Endothelial cell of hepatic sinusoid (primary cell): ENCODE results near the gene DOK3.

ENCODE experiments used
- in situ Hi-C: cut with HindIII; loops from 2 replicates; pipeline ENCODE4 v1.10.0; 2017; ENCODE audit warnings: low sequenced_read_pairs

The DOK3 gene

GRCh38 chr5:177509381-177509951 is at the start of gene DOK3:
DOK3 (minus strand) TSS chr5:177509826; CDS start chr5:177509540, 286 bp downstream.
- in situ Hi-C loops = no loop called here

GRCh38 chr5:177557796-177558195 is 48.2 kb upstream of the DOK3 start:
- in situ Hi-C loops = no loop called here

GRCh38 chr5:177557041-177557647 is 47.5 kb upstream of the DOK3 start:
- in situ Hi-C loops = no loop called here

- in situ Hi-C loops = no loop called here
Observed at GRCh38 chr5:177555665-177556064, 46.0 kb upstream of the DOK3 start.

GRCh38 chr5:177555228-177555627 is 45.6 kb upstream of the DOK3 start:
- in situ Hi-C loops = no loop called here

- in situ Hi-C loops = loop anchor here (5.0 kb wide), 2 partner anchors 38 to 107 kb away; partner anchors contain the start of genes PRR7 and TMED9
Observed at GRCh38 chr5:177554474-177555111, 45.0 kb upstream of the DOK3 start, which contains the start of gene FAM193B. FAM193B (minus strand) TSS chr5:177554563; CDS start chr5:177554458, 105 bp downstream.

- in situ Hi-C loops = loop anchor here (5.0 kb wide), 2 partner anchors 38 to 107 kb away; partner anchors contain the start of genes PRR7 and TMED9
Observed at GRCh38 chr5:177553671-177554429, 44.2 kb upstream of the DOK3 start.

GRCh38 chr5:177552839-177553455 is 43.3 kb upstream of the DOK3 start:
- in situ Hi-C loops = loop anchor here (5.0 kb wide), 2 partner anchors 39 to 106 kb away; partner anchors contain the start of genes PRR7 and TMED9

GRCh38 chr5:177550122-177550521 is 40.5 kb upstream of the DOK3 start:
- in situ Hi-C loops = loop anchor here (5.0 kb wide), 2 partner anchors 42 to 103 kb away; partner anchors contain the start of genes PRR7 and TMED9

- in situ Hi-C loops = no loop called here
Observed at GRCh38 chr5:177548495-177548894, 38.9 kb upstream of the DOK3 start.

GRCh38 chr5:177547736-177548135 is 38.1 kb upstream of the DOK3 start:
- in situ Hi-C loops = no loop called here

GRCh38 chr5:177546258-177546741 is 36.7 kb upstream of the DOK3 start:
- in situ Hi-C loops = no loop called here

- in situ Hi-C loops = no loop called here
Observed at GRCh38 chr5:177545487-177546257, 36.0 kb upstream of the DOK3 start.

GRCh38 chr5:177542816-177543465 is 33.3 kb upstream of the DOK3 start:
- in situ Hi-C loops = no loop called here

GRCh38 chr5:177540438-177540837 is 30.8 kb upstream of the DOK3 start:
- in situ Hi-C loops = no loop called here

- in situ Hi-C loops = no loop called here
Observed at GRCh38 chr5:177539411-177539810, 29.8 kb upstream of the DOK3 start.

- in situ Hi-C loops = no loop called here
Observed at GRCh38 chr5:177538876-177539275, 29.2 kb upstream of the DOK3 start.

GRCh38 chr5:177537389-177538361 is 28.0 kb upstream of the DOK3 start:
- in situ Hi-C loops = no loop called here
